Breast epithelium (tissue), 4 donors: ENCODE data around the gene TEAD1. TPM values are rescaled to one million over a fixed set of nuclear protein-coding genes. Genes with fewer than 3 reads are reported as not detected.

Source experiments
- DNase-seq, 2 donors: peaks; one replicate each; pipeline ENCODE4 v3.0.0-alpha.2; 2019; ENCODE audit warnings: low spot score in 2 of 2
- H3K27ac ChIP-seq, 2 donors: fragments of 200-600 bp; sonication (generic) in 1 of 2; one replicate each; pipeline ENCODE4 v1.5.1; 2016 to 2019; ENCODE audit warnings: mild to moderate bottlenecking in 1 of 2
- H3K27me3 ChIP-seq, 2 donors: fragments of 200-600 bp; sonication (generic) in 1 of 2; one replicate each; pipeline versions ENCODE4 v1.5.1 to v1.6.0; 2017 to 2019; ENCODE audit warnings: control low read depth in 1 of 2, mild to moderate bottlenecking in 1 of 2
- H3K36me3 ChIP-seq: fragments of 200-600 bp; one replicate; pipeline ENCODE4 v1.5.1; 2019
- H3K4me1 ChIP-seq, 2 donors: fragments of 200-600 bp; sonication (generic); one replicate each; pipeline ENCODE4 v1.5.1; 2016 to 2019; ENCODE audit warnings: control low read depth in 1 of 2
- H3K4me3 ChIP-seq, 3 donors: fragments of 200-600 bp; sonication (generic); 1 replicate in 2 of 3; 2 replicates in 1 of 3; pipeline ENCODE4 v1.5.1; 2016 to 2019; ENCODE audit warnings: mild to moderate bottlenecking in 3 of 3, moderate library complexity in 2 of 3
- H3K9me3 ChIP-seq, 2 donors: fragments of 200-600 bp; sonication (generic) in 1 of 2; one replicate each; pipeline ENCODE4 v1.5.1; 2016 to 2019; ENCODE audit warnings: control low read depth in 1 of 2
- POLR2A ChIP-seq: fragments of 450-650 bp; IDR thresholded peaks from one replicate; pipeline ENCODE4 v1.6.1; 2016; ENCODE audit warnings: antibody characterized with exemption, mild to moderate bottlenecking, moderate library complexity
- POLR2AphosphoS5 ChIP-seq, 3 donors: sonication (generic); formaldehyde crosslinking; IDR thresholded peaks; one replicate each; pipeline ENCODE4 v1.6.1; 2017; ENCODE audit warnings: antibody characterized with exemption in 3 of 3
- intact Hi-C: fragments of 100-400 bp; cut with DNase I; formaldehyde crosslinking; loops from one replicate; pipeline ENCODE4 v1.15.1; 2023; ENCODE audit warnings: low total_unique reads
- total RNA-seq, 3 donors: library from RNA; depleted of rRNA; stranded (reverse); fragments of >200 nt; gene quantifications; one replicate each; pipeline ENCODE4 v1.1.0, GENCODE V29; 2016
- TF ChIP-seq, protein P1 (sequence below), 3 donors: fragments of 450-650 bp; IDR thresholded peaks; one replicate each; pipeline ENCODE4 v1.5.1; 2016 to 2017; ENCODE audit warnings: antibody characterized with exemption in 3 of 3, mild to moderate bottlenecking in 3 of 3, moderate library complexity in 3 of 3

Gene TEAD1
- total RNA-seq, 3 donors from 2014 or later = 67.8 to 110 (median 80.1) TPM

DNA sequence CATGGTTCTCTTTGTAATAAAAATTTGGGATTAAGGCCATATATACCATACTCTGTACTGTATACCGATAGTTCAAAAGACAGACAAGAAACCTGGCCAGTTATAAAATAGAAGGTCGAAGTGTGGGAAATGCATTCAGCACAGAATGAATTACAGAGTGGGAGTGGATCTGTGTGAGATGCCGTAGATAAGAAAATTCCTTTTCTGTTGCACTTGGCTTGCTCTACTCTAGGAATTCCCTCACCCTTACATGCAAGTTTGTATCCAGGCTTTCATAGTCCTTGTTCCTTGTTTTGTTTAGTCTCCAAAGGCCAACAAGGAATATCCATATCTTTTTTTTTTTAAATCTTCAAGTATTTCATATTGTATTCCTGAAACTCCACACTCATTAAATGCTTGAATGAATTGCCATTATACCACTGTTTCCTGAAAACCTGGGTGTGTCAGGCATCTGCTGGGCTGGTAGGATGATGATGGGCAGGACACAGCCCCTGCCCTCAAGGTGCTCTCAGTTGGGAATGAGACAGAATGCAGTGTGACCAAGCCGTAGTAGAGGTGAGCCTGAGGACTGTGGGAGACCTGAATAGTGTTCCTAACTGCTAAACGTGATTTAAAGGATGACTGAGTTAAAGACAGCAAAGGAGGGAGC is 53.5 kb downstream of the TEAD1 start:
- peak overlapping the region; percentile 3 to 40 for H3K27ac ChIP-seq
- intact Hi-C loops = no loop called here
- no peak overlapping the region for H3K4me3 ChIP-seq
- no peaks in the 10 kb centered on the region for H3K27me3 ChIP-seq
- TF ChIP-seq, protein P1, sequence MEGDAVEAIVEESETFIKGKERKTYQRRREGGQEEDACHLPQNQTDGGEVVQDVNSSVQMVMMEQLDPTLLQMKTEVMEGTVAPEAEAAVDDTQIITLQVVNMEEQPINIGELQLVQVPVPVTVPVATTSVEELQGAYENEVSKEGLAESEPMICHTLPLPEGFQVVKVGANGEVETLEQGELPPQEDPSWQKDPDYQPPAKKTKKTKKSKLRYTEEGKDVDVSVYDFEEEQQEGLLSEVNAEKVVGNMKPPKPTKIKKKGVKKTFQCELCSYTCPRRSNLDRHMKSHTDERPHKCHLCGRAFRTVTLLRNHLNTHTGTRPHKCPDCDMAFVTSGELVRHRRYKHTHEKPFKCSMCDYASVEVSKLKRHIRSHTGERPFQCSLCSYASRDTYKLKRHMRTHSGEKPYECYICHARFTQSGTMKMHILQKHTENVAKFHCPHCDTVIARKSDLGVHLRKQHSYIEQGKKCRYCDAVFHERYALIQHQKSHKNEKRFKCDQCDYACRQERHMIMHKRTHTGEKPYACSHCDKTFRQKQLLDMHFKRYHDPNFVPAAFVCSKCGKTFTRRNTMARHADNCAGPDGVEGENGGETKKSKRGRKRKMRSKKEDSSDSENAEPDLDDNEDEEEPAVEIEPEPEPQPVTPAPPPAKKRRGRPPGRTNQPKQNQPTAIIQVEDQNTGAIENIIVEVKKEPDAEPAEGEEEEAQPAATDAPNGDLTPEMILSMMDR (IDR thresholded peaks at IDR 0.05) = no peak
- TF ChIP-seq POLR2A = no peak
- TF ChIP-seq POLR2AphosphoS5 (IDR thresholded peaks at IDR 0.05) = no peak
- DNase-seq = no peak
- no peaks in the 10 kb centered on the region for H3K9me3 ChIP-seq
- H3K4me1 ChIP-seq = peaks cover 12 to 26% of the 10 kb centered on the region in 2 donors
- no peaks in the 10 kb centered on the region for H3K36me3 ChIP-seq

DNA sequence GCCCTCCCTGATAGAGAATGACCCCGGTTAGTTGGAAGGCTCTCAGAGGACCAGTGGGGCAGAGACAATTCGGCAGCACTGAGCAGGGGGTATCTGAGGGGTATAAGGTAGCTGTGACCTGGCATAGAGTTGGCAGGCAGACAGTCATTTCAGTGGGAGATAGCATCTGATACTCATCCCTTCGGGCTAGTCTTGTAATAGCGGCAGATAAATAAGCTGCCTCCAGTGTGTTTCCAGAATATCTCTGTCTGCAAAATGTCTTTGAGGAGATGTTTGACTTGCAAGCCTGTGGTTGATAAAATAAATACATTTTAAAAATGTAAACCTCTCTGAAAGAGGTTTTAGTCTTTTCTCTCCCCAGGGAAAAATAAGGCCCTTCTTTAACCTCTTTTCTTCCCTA is 54.2 kb downstream of the TEAD1 start:
- no peak for DNase-seq
- Histone ChIP-seq H3K27me3 (no peaks in the 10 kb centered on the region), H3K4me1 (peaks cover 12 to 26% of the 10 kb centered on the region in 2 donors), H3K36me3 (no peaks in the 10 kb centered on the region), H3K4me3 (no peak overlapping the region), H3K27ac (peak overlapping the region; percentile 3 to 40), H3K9me3 (no peaks in the 10 kb centered on the region)
- intact Hi-C loops = no loop called here
- TF ChIP-seq, protein P1 (IDR thresholded peaks at IDR 0.05) = no peak
- no peak for TF ChIP-seq POLR2A
- TF ChIP-seq POLR2AphosphoS5 (IDR thresholded peaks at IDR 0.05) = no peak

DNA sequence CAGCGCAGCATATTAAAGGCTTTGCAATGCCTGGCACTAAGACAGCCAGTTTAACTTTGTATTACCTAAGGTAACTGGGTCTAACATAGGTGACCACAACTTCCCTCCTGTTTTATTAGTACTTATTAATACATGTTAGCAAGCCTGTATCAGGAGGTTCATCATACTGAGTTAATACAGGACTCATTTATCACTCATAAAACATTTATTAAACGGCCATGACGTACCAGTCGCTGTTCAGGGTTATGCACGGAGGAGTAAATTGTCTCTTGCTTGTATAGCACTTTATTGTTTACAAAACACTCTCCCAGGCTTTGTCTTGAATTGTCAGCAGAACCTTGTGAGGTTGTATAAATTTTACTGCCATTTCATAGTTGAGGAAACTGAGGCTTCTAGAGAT is 55.7 kb downstream of the TEAD1 start:
- no peak for TF ChIP-seq POLR2A
- H3K4me3 ChIP-seq = no peak overlapping the region
- DNase-seq = no peak
- no peaks in the 10 kb centered on the region for H3K36me3 ChIP-seq
- H3K9me3 ChIP-seq = no peaks in the 10 kb centered on the region
- intact Hi-C loops = no loop called here
- H3K4me1 ChIP-seq = peaks cover 8 to 14% of the 10 kb centered on the region in 2 donors
- H3K27ac ChIP-seq = no peak overlapping the region
- no peaks in the 10 kb centered on the region for H3K27me3 ChIP-seq

DNA sequence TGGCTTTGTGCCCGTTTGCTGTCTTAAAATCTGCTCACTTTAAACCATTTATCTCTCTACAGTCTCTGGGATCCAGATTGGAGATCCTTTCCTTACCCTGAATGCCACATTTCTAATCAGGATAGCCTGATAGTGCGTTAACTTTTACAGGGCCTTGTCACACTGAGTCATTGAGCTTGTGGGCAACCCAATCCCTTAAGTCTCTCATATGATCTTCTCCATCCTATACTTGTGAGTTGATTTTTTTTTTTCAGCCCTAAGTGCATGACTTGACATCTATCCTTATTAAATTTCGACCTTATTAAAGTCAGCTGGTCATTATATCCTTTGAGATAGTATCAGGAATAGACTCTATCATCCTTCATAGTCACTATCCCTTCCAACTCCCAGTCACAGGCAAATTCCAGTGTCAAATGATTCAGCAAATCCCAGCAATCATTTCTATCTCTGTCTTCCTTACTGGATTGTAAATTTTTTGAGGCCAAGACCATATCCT is 57.7 kb downstream of the TEAD1 start:
- Histone ChIP-seq H3K4me3 (no peak overlapping the region), H3K9me3 (no peaks in the 10 kb centered on the region), H3K36me3 (no peaks in the 10 kb centered on the region), H3K27ac (no peak overlapping the region), H3K4me1 (peaks cover 8 to 13% of the 10 kb centered on the region in 2 donors), H3K27me3 (no peaks in the 10 kb centered on the region)
- no peak for DNase-seq
- TF ChIP-seq POLR2A (no peak), POLR2AphosphoS5 (IDR thresholded peaks at IDR 0.05) (no peak)
- TF ChIP-seq, protein P1 (IDR thresholded peaks at IDR 0.05) = no peak
- intact Hi-C loops = no loop called here

DNA sequence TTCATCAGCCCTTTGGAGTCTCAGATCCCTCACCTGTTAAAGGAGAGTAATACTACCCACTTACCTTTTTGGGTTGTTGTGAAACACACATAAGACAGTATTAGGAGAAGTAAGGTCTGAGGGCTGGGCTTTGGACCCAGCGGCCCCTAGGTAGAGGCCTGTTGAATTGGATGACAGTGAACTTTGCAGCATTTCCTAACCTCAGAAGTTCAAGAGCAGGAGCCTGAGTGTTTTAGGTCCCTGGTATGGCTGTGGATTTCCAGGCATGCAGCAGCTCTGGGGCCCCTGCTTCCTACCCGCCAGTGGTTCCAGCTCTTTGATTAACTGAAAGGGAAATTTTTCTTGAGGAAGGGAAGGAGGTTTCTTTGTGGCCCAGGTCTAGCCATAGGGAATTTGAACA is 58.9 kb downstream of the TEAD1 start:
- no peak for TF ChIP-seq POLR2A
- TF ChIP-seq, protein P1 (IDR thresholded peaks at IDR 0.05) = no peak
- no peak for TF ChIP-seq POLR2AphosphoS5 (IDR thresholded peaks at IDR 0.05)
- H3K4me3 ChIP-seq = no peak overlapping the region
- no peaks in the 10 kb centered on the region for H3K36me3 ChIP-seq
- H3K27ac ChIP-seq = no peak overlapping the region
- intact Hi-C loops = no loop called here
- peaks cover 2 to 10% of the 10 kb centered on the region in 2 donors for H3K4me1 ChIP-seq
- H3K9me3 ChIP-seq = no peaks in the 10 kb centered on the region
- no peak for DNase-seq
- H3K27me3 ChIP-seq = no peaks in the 10 kb centered on the region
